RWPE1 (cell line): ENCODE results near the gene FAM114A2.

Experiments
- CTCF ChIA-PET: fragments of 350-600 bp; sonication (Branson Sonifier 250); formaldehyde crosslinking; extraction: SDS; loops from one replicate; lab custom pipeline; 2021; lab: Yijun Ruan, JAX
- POLR2A ChIA-PET: fragments of 400-600 bp; formaldehyde crosslinking; extraction: SDS; loops from one replicate; lab custom pipeline; 2020; ENCODE audit warnings: antibody characterized with exemption; ENCODE audit not compliant: low non-redundant PET; lab: Yijun Ruan, JAX
- DNase-seq: peaks from one replicate; pipeline ENCODE4 v3.0.0; 2012; ENCODE audit warnings: low spot score
- H3K27ac ChIP-seq: fragments of 450-650 bp; 2 replicates; pipeline ENCODE4 v1.5.1; 2017
- CTCF ChIP-seq: fragments of 450-650 bp; conservative IDR thresholded peaks from 2 replicates; pipeline ENCODE4 v1.5.1; 2017; ENCODE audit warnings: low read depth, mild to moderate bottlenecking

The FAM114A2 gene

DNA sequence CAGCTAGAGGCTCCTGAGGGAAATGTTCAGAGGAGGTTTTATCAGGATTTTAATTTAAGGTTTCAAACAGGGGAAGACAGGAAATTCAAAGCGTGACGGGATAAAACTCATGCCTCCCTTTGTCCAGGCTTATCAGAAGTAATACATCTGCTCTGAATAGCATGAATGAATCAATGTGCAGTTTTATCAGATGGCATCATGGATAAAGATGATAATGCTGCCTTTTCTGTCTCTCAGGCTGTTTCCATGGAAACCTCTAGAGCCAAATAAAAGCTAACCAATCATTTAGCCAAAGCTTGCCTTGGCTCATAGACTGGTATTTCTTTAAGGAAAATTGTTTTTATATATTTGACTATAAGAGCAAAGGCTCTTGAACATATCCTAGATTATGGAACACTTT, 16.5 kb upstream of the FAM114A2 start:
- ChIA-PET POLR2A (interaction anchor here (0.8 kb wide), 1 partner anchor 16 kb away, joined by 3 read pairs; the partner anchor contains the start of genes FAM114A2 and MFAP3), CTCF (interaction anchor here (0.6 to 0.7 kb wide), 3 partner anchors 327 to 1550 kb away, joined by 3 to 4 read pairs (median 3); no protein-coding TSS in a partner anchor)
- TF ChIP-seq CTCF = no peak
- no peak overlapping the region for H3K27ac ChIP-seq
- no peak for DNase-seq

DNA sequence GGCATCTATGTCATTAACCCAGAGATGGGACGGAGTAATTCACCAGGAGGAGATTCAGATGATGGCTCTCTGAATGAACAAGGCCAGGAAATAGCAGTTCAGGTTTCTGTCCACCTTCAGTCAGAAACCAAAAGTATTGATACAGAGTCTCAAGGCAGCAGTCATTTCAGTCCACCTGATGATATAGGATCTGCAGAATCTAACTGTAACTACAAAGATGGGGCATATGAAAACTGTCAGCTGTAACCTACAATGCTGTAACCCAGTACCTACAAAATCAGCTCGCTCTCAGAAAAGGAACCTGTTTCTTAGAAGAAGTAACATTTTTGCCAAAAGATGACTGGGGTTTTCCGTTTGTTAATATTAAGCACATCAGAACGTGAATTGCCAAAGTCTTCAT, 14.8 kb upstream of the FAM114A2 start:
- TF ChIP-seq CTCF = no peak
- no peak for DNase-seq
- CTCF ChIA-PET = no interaction called here
- H3K27ac ChIP-seq = no peak overlapping the region
- POLR2A ChIA-PET = no interaction called here

DNA sequence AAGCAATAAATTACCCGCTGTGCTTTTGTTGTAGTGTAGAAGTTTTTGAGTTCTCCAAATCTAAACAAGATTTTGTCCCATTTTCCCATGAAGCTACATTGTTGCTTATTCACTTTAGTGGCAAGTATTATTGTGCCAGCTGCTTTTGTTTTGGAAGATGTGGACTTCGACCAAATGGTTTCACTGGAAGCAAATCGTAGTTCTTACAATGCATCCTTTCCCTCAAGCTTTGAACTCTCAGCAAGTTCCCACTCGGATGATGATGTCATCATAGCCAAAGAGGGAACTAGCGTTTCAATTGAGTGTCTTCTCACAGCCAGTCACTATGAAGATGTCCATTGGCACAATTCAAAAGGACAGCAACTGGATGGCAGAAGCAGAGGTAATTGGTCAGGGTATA, 10.9 kb upstream of the FAM114A2 start:
- ChIA-PET CTCF (no interaction called here), POLR2A (no interaction called here)
- H3K27ac ChIP-seq = no peak overlapping the region
- TF ChIP-seq CTCF = no peak
- DNase-seq = no peak

DNA sequence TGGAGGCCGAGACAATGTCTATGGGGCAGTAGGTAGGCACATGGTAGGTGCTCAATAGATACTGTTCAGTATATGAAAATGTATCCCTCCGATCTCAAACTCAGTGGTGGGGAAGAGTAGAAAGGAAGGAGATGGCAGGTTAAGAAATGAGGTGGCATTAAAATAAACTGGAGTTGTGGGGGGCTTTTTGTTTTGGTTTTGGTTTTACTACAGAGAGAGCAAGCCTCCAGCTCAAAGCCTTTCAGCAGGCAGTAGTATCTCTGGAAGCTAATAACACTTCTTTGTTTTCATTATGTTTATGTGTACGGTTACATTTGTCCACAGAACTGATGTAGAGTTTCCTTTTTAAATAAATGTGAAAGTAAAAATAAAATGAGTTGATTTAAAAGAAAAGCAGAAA, 8.6 kb upstream of the FAM114A2 start:
- no peak for DNase-seq
- ChIA-PET CTCF (no interaction called here), POLR2A (no interaction called here)
- no peak overlapping the region for H3K27ac ChIP-seq
- TF ChIP-seq CTCF = no peak

DNA sequence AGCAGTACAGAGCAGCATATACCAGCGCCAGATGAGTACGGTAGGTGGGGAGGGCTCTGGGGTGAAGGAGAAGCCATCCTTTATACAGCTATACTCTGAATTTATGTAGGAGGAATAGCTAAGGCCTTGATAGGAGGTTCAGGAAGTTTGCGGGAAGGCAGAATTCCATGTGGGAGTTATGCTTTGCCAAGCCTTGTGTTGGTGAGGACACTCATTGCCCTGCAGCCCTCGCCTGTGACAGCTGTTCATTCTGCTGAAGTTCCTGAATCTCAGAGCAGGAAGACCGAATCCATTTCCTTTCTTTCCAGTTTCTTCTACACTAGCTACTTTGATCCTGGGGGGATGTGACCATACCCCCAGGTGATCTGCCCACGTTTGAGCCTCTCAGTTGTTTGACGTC, 7.8 kb upstream of the FAM114A2 start:
- DNase-seq = no peak
- no peak for TF ChIP-seq CTCF
- no peak overlapping the region for H3K27ac ChIP-seq
- ChIA-PET CTCF (no interaction called here), POLR2A (no interaction called here)

DNA sequence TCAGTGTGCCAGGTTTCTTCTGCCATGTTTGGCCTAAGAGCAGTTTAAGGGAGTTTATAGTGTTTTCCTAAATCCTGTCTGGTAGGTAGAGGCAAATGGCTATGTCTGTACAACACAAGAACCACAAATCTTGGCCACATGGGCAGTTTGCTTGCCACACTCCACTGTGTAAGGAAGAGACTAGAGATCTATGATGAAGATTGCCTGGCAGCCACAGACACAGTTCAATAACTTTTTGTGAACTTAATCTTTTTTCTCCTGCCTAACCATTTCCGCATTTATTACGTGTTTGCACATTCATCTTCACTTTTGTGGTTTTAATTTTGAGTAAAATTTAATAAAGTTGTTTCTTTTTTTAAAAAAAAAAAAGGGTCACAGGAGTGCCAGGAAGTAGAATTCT, 5.9 kb upstream of the FAM114A2 start:
- DNase-seq = no peak
- H3K27ac ChIP-seq = no peak overlapping the region
- POLR2A ChIA-PET = no interaction called here
- CTCF ChIA-PET = interaction anchor here (0.6 kb wide), 1 partner anchor 605 kb away, joined by 3 read pairs; no protein-coding TSS in a partner anchor
- no peak for TF ChIP-seq CTCF
